CD4-positive, alpha-beta T cell treated with Interleukin-4 for 4 hours (primary cell): ENCODE measurements around the gene CCSER1.

Experiments
- DNase-seq: peaks from one replicate; pipeline ENCODE4 v3.0.0-alpha.2; 2020

Gene CCSER1

GRCh38 chr4:90127223-90127705 lies at the start of gene CCSER1:
TSS of gene CCSER1 (plus strand) at chr4:90127394.
- peak; percentile 46 for DNase-seq

DNA sequence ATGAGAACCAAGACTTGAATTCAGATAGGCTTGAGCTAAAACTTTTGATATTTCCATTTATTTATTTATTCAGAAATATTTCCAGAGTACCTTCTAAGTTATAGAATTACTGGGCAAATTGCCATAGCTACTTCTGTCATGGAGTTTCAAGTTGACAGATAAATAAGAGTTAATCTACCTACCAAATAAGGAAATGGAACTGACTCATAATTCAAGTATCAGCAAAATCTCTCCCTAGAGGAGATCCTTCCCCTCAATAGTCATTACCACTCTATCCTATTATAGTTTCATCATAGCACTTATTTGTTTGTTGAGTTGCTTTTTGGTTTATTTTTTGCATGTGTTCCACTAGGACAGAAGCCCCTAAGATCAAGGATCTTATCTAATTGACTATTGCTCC lies 48.8 kb upstream of the CCSER1 start:
- no peak for DNase-seq

DNA sequence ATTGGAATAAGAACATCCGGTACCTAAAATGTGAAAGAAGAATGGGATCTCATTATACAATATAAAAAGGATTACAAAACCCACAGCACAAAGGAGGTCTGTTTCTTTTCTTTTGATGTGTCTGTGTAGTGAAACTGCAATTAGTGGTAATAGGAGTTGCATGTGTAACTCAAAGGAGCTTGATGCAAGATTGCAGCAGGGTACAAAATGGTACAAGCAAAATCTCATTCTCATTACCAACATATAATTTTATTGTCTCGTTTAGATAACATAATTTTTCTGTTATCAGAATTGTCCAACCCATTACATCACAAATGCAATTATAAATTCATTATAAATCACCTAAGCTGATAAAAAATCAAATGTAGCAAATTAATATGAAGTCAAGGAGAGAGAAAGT lies 47.1 kb upstream of the CCSER1 start:
- no peak for DNase-seq

GRCh38 chr4:90081432-90082144 lies 45.6 kb upstream of the CCSER1 start:
- DNase-seq: no peak

- DNase-seq: no peak
Measured at GRCh38 chr4:90082449-90082848, 44.7 kb upstream of the CCSER1 start.

DNA sequence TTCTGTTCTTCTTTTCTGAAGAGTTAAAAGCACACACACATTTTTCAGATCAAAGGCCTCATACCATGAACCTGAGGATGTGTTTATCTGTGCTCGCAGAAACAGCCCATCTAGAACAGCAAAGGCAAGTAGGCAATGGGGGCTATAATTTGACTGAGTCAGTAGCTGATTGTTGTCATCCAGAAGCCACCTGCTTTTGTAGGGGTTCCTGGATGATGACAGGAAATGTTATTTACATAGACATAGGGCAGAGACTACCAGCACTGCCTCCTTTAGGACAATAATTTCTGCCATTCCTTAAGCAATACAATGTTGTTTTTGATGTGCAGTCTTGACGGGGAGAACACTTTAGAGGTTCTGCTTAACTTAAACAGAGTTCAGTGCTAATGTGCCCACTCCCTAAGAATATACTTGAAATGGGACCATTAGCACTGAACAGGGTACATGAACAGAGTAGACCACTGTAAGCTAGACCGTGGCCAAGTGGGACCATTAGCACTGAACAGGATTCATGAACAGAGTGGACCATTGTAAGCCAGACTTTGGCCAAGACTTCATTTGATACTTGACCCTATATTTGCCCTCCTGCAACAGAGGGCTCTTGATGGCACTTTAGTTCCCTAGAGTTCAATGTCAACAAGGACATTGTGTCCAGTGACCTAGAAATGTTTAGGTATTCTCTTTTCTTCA lies 42.8 kb upstream of the CCSER1 start:
- no peak for DNase-seq

DNA sequence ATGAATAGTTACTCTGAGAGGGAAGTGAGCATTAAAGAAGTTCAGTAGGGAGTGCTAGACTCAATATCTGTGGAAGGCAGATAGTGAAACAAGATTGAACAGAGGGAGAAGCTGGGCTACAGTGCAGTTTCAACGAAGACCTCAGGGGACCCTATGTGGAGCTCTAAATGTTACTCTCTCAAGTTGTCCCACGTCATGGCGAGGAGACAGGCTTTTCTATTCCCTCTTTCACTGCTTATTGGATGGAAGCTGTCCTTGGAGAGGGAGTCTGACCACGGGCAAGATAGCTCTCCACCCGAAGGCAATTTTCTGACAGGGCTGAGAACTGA lies 42.3 kb upstream of the CCSER1 start:
- no peak for DNase-seq

DNA sequence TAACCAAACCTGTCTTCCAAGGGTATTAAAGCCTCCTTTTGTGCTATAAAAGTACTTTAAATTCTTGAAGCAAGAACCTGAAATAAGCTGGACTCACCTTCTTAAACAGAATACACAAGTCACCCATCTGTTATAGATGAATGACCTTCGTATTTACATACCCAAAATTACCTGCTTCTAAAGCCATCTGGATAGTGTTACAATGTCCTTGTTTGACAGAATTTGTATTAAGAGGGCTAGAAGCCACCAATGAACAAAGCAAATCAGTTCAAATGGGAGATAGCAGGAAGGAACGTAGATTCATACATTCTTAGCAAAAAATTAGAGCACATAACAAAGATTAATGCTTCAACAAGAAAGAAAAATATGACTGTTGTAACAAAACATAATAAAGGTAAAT lies 33.7 kb upstream of the CCSER1 start:
- no peak for DNase-seq

DNA sequence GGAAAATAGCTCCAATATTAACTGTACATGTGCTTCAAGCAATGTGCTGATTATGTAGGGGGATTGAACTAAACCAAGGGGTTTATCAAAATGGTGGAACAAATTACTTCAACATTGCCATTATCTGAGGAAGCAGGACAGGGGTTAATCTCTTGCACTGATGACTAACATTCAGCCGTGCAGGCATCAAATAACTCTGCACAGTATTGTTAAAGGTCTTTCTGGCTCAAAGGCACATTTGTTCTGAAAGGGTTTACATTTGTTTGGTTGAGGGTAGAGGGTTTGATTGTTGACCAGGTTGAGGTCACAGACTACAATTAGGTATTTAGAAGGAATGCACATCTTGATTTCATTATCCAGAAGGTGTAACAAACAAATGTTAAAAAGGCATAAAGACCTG lies 32.2 kb upstream of the CCSER1 start:
- DNase-seq: no peak

GRCh38 chr4:90099812-90100211 lies 27.4 kb upstream of the CCSER1 start:
- DNase-seq: no peak

- DNase-seq: no peak
Measured at GRCh38 chr4:90103991-90104390, 23.2 kb upstream of the CCSER1 start.

DNA sequence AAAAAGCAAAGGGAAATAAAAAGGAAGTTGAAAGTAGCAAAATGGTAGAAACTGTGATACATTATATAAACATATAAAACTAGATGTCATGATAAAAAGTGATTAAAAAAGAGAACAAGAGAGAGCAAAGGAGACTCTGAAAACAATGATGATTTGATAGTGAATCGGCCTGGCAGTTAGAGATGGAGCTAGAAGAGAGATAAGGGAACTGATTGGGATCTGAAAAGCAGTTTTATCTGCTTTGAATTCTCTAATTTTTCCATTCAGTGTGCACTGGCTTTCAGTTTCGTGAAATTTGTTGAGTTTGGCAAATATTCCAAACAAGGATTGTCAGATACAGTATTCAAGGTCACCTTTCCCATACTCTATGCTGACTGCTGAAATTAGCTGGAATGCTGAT lies 21.9 kb upstream of the CCSER1 start:
- DNase-seq: no peak

DNA sequence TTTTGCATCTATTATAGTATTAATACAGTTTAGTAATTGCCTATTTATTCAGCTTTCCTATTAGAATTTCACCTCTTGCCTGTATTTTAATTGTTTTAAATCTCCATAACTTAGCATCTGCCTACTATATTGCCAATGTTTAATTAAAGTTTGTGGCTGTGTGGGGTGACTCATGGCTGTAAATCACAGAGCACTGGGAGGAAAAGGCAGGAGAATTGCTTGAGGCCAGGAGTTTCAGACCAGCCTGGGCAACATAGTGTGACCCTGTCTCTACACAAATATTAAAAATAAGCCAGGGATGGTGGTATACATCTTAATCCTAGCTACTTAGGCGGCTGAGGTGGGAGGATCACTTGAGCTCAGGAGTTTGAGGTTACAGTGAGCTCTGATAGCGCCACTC lies 14.5 kb upstream of the CCSER1 start:
- DNase-seq: no peak

- no peak for DNase-seq
Measured at GRCh38 chr4:90113881-90114457, 13.2 kb upstream of the CCSER1 start.

- no peak for DNase-seq
Measured at GRCh38 chr4:90118527-90119195, 8.5 kb upstream of the CCSER1 start.

- DNase-seq: no peak
Measured at GRCh38 chr4:90120037-90120436, 7.2 kb upstream of the CCSER1 start.

DNA sequence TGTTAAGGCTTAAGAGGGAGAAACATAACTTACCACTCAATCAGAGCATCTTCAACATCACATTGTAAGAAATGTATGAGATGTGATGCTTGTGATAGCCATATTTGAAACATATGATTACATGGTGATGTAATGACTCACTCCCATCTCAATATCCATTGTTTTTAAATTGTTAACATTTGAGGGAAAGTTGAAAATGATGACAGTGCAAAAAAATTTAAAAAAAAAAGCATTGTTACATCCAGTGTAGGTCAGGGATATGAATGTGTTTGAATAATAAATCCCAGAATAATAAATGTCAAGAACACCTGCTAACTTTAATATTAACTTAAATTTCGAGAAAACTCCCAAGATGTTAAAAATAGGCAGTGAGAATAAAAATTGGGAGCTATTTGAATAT lies 6.4 kb upstream of the CCSER1 start:
- DNase-seq: no peak

DNA sequence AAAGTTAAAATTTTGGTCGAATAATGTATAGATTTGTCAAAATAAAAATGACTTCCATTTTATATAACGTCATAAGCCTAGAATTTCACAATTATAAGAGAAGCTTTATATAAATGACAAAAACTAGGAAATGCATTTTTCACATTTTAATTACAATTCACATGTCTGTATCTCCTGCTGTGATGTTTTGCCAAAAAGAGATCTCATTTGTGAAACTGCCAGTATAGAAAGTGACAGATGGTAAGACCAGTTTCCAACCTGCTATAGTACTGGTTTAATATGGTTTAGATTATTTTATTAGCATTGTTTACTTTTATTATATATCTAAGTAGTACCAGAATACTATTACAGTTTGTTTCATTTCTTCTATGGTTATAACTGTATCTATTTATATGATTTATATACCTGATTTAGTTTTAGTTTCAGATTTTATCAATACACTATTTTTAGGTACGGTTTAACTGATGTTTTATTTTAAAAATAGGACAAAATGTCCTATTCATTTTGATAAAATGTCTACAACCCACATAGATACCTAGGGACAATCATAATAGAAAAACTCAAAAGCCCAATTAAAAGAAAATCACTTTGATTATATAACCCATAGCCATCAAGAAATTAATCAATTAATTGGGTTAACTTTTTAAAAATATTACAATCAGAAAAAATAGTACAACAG lies 5.4 kb upstream of the CCSER1 start:
- no peak for DNase-seq

GRCh38 chr4:90122355-90122748 lies 4.8 kb upstream of the CCSER1 start:
- DNase-seq: no peak

- no peak for DNase-seq
Measured at GRCh38 chr4:90124276-90124675, 2.9 kb upstream of the CCSER1 start.

DNA sequence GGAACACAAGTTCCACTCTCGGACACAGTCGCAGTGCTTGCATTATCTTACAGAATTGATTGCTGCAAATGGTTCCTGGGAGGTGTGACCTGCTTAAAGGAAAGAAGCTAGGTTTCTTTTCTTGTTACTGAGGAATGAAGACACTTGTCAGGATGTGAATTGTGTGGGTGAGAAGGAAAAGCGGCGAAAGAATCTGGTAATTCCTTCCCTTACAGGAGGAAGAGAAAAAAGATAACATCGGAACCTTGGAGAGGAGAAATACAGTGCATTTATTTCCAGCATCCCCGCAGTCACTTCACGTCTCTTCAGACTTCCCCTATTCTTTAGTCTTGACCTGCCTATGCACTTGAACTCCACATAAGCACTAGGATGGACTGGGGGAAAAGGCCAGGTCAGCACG lies 389 bp upstream of the CCSER1 start:
- no peak for DNase-seq

GRCh38 chr4:90127706-90128345 lies 632 bp downstream of the CCSER1 start:
- DNase-seq: no peak
